GM21447 (cell line): Measurements from ENCODE around the gene FGD3.
"Not testable (repeated sequence)": the region's sequence is repeated elsewhere in the genome, so short reads cannot be mapped to it uniquely, and the experiment has no call there.

Experiments
- ATAC-seq: cut with Tn5 transposase; IDR thresholded peaks from one replicate; pipeline ENCODE4 v1.9.1; 2021; ENCODE audit not compliant: unreplicated experiment

Gene FGD3

DNA sequence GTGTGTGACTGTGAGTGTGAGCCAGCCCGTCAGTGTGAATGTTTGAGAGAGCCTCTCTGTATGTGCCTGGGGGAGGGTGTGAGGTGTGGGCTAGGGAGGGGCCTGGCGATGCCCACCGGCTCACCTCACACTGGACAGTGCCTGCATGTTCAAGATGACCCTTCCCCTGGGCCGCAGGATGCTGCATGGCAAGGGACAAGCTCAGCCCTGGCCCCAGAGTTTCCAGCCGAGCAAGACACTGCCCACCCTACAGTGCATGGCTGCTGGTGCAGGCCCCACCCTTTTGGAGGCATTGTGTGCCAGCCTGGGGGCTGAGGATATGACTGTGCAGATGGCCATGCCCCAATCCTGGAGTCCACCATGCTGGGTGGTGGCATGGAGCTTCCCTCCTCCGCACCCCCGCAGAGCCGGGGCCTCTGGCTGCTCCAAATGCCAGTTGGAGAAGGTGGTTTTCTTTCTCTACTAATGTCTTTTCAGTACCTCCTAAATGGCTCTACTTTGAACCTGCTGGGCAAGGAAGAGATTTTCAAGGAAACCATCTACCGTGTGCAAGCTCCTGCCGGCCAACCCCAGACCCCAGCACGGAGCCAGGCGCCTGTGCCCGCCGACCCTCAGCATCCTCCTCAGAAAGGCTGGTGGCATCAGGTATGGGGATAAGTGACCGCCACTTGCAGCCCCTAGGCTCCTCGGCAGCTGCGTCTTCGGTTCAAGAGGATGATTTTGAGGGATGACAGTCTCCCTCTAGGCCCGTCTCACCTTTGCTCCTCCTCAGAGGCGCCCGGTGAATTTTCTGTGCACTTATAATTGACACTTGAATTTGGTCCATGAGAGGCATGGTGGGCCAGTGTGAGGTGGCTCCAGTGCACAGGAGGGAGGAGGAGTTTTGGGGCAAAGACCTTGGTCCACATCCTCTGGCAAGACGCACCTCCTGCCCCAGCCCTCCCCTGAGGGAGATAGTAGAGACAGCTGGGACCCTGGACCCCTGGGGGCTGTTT, 27.7 kb downstream of the FGD3 start:
- no peak for ATAC-seq

DNA sequence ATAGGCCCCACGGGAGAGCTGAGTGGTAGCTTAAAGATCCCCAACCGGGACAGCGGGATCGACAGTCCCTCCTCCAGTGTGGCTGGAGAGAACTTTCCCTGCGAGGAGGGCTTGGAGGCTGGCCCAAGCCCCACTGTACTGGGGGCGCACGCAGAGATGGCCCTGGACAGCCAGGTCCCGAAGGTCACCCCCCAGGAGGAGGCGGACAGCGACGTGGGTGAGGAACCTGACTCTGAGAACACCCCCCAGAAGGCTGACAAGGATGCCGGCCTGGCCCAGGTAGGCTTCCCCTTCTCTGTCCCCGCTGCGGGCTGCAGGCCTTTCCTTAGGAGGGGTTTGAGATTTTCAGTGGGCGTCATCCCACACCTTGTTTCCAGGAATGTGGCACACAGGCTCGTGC, 29.1 kb downstream of the FGD3 start:
- ATAC-seq: no peak

GRCh38 chr9:92977279-92977678, 30.0 kb downstream of the FGD3 start:
- ATAC-seq: no peak

GRCh38 chr9:92978345-92978875, 31.1 kb downstream of the FGD3 start:
- no peak for ATAC-seq

DNA sequence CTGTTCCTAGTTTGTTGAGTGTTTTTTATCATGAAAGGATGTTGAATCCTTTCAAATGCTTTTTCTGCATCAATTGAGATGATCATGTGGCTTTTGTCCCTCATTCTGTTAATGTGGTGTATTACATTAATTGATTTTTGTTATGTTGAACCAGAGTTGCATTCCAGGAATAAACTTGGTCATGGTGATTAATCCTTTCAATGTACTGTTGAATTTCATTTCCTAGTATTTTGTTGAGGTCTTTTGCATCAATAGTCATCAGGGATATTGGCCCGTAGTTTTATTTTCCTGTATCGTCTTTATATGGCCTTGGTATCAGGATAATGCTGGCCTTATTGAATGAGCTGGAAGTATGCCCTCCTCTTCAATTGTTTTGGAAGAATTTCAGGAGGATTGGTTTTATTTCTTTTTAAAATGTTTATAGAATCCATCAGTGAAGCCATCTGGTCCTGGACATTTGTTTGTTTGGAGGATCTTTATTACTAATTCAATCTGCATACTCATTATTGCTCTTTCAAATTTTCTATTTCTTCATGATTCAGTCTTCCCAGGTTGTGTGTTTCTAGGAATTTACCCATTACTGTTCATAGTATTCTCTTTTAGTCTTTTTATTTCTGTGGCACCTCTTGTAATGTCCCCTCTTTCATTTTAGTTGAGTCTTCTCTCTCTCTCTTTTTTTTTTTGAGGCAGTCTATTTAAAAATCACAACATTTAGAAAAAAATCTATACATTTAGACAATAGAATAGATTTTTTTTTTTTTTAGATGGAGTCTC, 32.1 kb downstream of the FGD3 start:
- no peak for ATAC-seq

DNA sequence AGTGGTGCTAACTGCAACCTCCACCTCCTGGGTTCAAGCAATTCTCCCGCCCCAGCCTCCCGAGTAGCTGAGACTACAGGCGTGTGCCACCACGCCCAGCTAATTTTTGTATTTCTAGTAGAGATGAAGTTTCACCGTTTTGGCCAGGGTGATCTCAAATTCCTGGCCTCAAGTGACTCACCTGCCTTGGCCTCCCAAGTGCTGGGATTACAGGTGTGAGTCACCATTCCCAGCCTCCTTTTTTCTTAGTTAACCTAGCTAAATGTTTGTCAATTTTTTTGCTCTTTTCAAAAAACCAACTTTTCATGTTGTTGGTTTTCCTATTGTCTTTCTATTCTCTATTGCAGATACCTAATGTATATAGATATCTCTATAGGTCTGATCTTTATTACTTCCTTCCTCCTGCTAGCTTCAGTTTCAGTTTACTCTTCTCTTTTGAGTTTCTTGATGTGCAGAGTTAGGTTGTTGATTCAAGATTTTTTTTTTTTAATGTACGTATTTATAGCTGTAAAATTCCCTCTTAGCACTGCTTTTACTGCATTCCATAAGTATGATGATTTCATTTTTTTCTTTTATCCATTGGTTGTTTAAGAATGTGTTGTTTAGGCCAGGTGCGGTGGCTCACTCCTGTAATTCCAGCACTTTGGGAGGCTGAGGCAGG, 32.9 kb downstream of the FGD3 start:
- no peak for ATAC-seq

GRCh38 chr9:92982130-92982529, 34.8 kb downstream of the FGD3 start:
- no peak for ATAC-seq

DNA sequence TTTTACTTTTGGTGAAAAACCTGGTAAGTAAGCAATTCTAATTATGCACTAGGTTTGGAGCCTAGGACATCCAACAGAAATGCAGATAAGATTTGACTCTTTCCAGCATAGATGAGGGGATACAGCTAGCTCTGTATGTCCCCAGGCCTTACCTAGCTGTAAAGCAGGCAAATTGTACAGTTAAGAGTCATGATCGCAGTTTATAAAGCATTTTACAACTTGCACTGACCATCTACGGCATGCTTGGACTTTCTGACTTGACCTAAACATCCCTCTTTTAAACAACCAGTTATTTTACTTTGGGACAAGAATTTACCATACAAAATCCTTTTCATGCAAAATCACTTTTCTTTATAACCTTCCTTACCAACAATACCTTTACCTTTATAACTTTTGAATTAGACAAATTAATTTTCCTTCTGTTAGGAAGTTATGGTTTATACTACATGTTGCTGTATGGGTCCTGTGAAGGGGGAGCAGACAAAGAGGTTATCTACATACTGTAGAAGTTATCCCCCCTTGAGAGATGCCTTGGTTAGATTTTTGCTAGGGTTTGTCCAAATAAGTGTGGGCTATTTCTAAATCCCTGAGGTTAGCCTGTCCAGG, 36.8 kb downstream of the FGD3 start:
- ATAC-seq: no peak

GRCh38 chr9:92984976-92985375, 37.7 kb downstream of the FGD3 start:
- ATAC-seq: no peak

- no peak for ATAC-seq
These were observed 39.1 kb downstream of the FGD3 start for GRCh38 chr9:92986176-92987119.

- no peak for ATAC-seq
These were observed 41.0 kb downstream of the FGD3 start for GRCh38 chr9:92988215-92988768.

GRCh38 chr9:92989561-92989960, 42.2 kb downstream of the FGD3 start:
- ATAC-seq: no peak

DNA sequence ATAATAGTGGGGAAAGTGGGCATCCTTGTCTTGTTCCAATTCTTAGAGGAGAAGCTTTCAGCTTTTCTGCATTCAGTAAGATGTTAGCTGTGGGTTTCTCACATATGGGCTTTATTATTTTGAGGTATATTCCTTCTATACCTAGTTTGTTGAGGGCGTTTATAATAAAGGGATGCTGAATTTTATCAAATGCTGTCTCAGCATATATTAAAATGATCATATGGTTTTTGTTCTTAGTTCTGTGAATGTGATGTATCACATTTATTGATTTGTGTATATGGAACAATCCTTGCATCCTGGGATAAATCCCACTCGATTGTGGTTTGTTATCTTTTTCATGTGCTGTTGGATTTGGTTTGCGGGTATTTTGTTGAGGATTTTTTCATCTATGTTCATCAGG, 43.1 kb downstream of the FGD3 start:
- no peak for ATAC-seq

DNA sequence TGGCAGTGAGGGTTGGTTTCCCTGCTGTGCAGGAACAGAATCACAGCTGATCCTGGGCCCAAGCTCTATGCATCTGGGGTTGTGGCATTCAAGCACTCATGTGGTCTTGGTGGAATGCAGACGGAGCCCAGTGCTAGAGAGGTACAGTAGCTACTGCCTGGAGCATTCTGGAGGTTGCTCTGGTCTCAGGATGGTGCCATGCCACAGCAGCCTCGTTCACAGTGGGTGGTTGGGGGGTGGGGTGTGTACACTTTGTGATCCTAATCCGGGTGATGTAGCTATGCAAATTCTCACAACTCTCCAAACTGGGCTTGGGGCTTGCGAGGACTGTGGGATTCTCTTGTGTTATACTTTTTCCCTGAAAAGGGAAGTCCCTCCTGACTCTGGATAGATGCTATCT, 45.2 kb downstream of the FGD3 start:
- ATAC-seq: no peak

- ATAC-seq: not testable (repeated sequence)
These were observed 51.5 kb downstream of the FGD3 start for GRCh38 chr9:92998871-92999270.

DNA sequence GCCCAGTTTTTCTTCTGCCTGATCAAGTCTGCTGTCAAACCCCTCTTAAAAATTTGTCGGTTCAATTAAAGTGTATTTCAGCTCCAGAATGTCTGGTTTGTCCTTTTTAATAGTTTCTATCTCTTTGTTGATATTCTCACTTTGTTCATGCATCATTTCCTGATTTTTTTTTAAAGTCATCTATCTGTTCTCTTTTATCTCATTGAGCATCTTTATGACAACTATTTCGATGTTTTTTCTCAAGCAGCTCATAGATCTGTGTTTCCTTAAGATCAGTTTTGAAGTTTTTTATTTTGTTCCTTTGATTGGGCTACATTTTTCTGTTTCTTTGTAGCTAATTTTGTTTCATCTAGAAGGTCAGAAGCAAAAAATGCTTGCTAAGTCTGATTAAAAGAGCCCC, 53.7 kb downstream of the FGD3 start:
- no peak for ATAC-seq

DNA sequence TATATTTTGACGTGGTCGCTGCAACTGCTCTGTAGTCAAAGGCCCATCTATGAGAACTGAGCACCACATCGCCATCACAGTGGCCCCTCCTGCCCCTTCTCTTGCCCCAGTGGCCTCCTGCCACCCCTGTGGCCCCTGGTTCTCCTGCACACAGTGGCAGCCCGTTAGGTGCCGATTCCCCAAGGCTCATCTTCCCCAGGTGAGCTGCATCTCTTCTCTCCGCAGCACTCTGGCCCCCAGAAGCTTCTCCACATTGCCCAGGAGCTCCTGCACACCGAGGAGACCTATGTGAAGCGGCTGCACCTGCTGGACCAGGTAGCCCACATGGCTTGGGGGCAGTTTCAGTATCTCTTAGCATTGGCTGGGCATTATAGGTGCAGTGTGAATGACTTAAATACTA, 55.4 kb downstream of the FGD3 start:
- no peak for ATAC-seq

- no peak for ATAC-seq
These were observed 56.5 kb downstream of the FGD3 start for GRCh38 chr9:93003552-93004407.
